Neural progenitor cell (in vitro differentiated cells): ENCODE results near the gene BATF. TPM values are rescaled to one million over a fixed set of nuclear protein-coding genes. Genes with fewer than 3 reads are reported as not detected.

Experiments
- DNase-seq: peaks from one replicate; pipeline ENCODE4 v3.0.0-alpha.2; 2016; ENCODE audit warnings: low spot score
- H2AFZ ChIP-seq: fragments of 200-600 bp; sonication (generic); replicated peaks from 2 replicates; pipeline ENCODE4 v1.6.1; 2016; ENCODE audit warnings: antibody characterized with exemption
- H3F3A ChIP-seq: fragments of 200-600 bp; sonication (generic); 2 replicates; pipeline ENCODE4 v1.6.1; 2016; ENCODE audit warnings: antibody characterized with exemption, low read depth
- H3K27ac ChIP-seq: fragments of 200-600 bp; sonication (generic); 2 replicates; pipeline ENCODE4 v1.5.1; 2016; ENCODE audit warnings: mild to moderate bottlenecking
- H3K27me3 ChIP-seq: fragments of 200-600 bp; sonication (generic); 2 replicates; pipeline ENCODE4 v1.6.1; 2016; ENCODE audit warnings: mild to moderate bottlenecking, moderate library complexity
- H3K36me3 ChIP-seq: fragments of 200-600 bp; sonication (generic); 2 replicates; pipeline ENCODE4 v1.5.1; 2016
- H3K4me1 ChIP-seq: fragments of 200-600 bp; sonication (generic); 2 replicates; pipeline ENCODE4 v1.6.1; 2016; ENCODE audit warnings: mixed run types
- H3K4me2 ChIP-seq: fragments of 200-600 bp; sonication (generic); 2 replicates; pipeline ENCODE4 v1.6.1; 2016
- H3K4me3 ChIP-seq: fragments of 200-600 bp; sonication (generic); 2 replicates; pipeline ENCODE4 v1.5.1; 2016
- H3K79me2 ChIP-seq: fragments of 200-600 bp; sonication (generic); 2 replicates; pipeline ENCODE4 v1.6.1; 2016; ENCODE audit warnings: low read depth
- H3K9ac ChIP-seq: fragments of 200-600 bp; sonication (generic); 2 replicates; pipeline ENCODE4 v1.6.1; 2016
- H3K9me3 ChIP-seq: fragments of 200-600 bp; sonication (generic); 2 replicates; pipeline ENCODE4 v1.5.1; 2016; ENCODE audit warnings: low read depth
- H4K20me1 ChIP-seq: fragments of 200-600 bp; sonication (generic); 2 replicates; pipeline ENCODE4 v1.6.1; 2016; ENCODE audit warnings: low read depth
- H3K27ac Mint-ChIP-seq: 3 replicates; pipeline ENCODE4 v1.8.0; 2021; ENCODE audit warnings: mixed read lengths
- H3K27me3 Mint-ChIP-seq: 2 replicates; pipeline ENCODE4 v1.8.0; 2022; ENCODE audit warnings: low read depth, mild to moderate bottlenecking, inconsistent platforms, moderate library complexity, mixed read lengths; ENCODE audit not compliant: insufficient read depth
- H3K36me3 Mint-ChIP-seq: 3 replicates; pipeline ENCODE4 v1.8.0; 2021; ENCODE audit warnings: mixed read lengths
- H3K4me1 Mint-ChIP-seq: 3 replicates; pipeline ENCODE4 v1.8.0; 2021; ENCODE audit warnings: mixed read lengths
- H3K4me3 Mint-ChIP-seq: 3 replicates; pipeline ENCODE4 v1.8.0; 2021; ENCODE audit warnings: mild to moderate bottlenecking, moderate library complexity, mixed read lengths
- H3K9me3 Mint-ChIP-seq: 3 replicates; pipeline ENCODE4 v1.8.0; 2020; ENCODE audit warnings: mixed read lengths
- EZH2 ChIP-seq: fragments of 200-600 bp; sonication (generic); IDR thresholded peaks from 2 replicates; pipeline ENCODE4 v1.6.1; 2017; ENCODE audit warnings: antibody characterized with exemption, mild to moderate bottlenecking, moderate library complexity
- EZH2phosphoT487 ChIP-seq: fragments of 200-600 bp; sonication (generic); IDR thresholded peaks from 2 replicates; pipeline ENCODE4 v1.6.1; 2017; ENCODE audit warnings: antibody characterized with exemption
- total RNA-seq: library from RNA; depleted of rRNA; stranded (reverse); fragments of >200 nt; gene quantifications from 2 replicates; pipeline ENCODE4 v1.2.3, GENCODE V29; 2015; ENCODE audit warnings: low replicate concordance
- TF ChIP-seq, protein P1 (sequence below): fragments of 200-600 bp; sonication (generic); IDR thresholded peaks from 2 replicates; pipeline ENCODE4 v1.5.1; 2017; ENCODE audit warnings: antibody characterized with exemption, mild to moderate bottlenecking

The BATF gene
- total RNA-seq, 1 donor from 2014 or later, result not detected

DNA sequence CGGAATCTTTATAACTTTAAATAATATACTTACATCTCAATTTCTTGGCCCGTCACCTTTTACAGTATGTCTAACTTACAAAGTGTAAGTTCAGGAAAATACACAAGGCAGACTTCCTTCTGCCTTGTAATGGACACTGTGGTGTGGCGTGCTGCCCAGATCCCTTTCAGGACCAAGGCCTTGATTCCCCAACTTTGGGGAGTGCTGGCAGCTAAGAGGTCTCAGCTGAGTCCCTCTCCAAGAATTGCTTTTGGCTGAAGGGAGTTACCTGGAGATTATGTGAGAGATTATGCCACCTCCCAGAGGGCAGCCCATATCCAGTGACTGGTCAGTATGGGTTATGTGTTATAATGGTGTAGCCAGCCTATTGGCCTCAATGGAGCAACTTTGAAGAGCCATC, 21.2 kb upstream of the BATF start:
- H2AFZ ChIP-seq, result no peak overlapping the region
- H3K27ac Mint-ChIP-seq, result no peak overlapping the region
- no peaks in the 10 kb centered on the region for H3K36me3 Mint-ChIP-seq
- H3K79me2 ChIP-seq, result no peaks in the 10 kb centered on the region
- no peak overlapping the region for H3K4me3 Mint-ChIP-seq
- no peak for DNase-seq
- no peaks in the 10 kb centered on the region for H3K36me3 ChIP-seq
- no peaks in the 10 kb centered on the region for H3K9me3 ChIP-seq
- H3F3A ChIP-seq, result peaks cover 3% of the 10 kb centered on the region
- H3K9me3 Mint-ChIP-seq, result peaks cover 3% of the 10 kb centered on the region
- no peaks in the 10 kb centered on the region for H3K27me3 ChIP-seq
- H3K27me3 Mint-ChIP-seq, result no peaks in the 10 kb centered on the region
- H4K20me1 ChIP-seq, result no peaks in the 10 kb centered on the region
- no peak overlapping the region for H3K4me3 ChIP-seq
- no peaks in the 10 kb centered on the region for H3K4me1 ChIP-seq
- no peak overlapping the region for H3K4me2 ChIP-seq
- no peak overlapping the region for H3K9ac ChIP-seq
- no peak overlapping the region for H3K27ac ChIP-seq
- peaks cover 2% of the 10 kb centered on the region for H3K4me1 Mint-ChIP-seq
- no peak for TF ChIP-seq EZH2

DNA sequence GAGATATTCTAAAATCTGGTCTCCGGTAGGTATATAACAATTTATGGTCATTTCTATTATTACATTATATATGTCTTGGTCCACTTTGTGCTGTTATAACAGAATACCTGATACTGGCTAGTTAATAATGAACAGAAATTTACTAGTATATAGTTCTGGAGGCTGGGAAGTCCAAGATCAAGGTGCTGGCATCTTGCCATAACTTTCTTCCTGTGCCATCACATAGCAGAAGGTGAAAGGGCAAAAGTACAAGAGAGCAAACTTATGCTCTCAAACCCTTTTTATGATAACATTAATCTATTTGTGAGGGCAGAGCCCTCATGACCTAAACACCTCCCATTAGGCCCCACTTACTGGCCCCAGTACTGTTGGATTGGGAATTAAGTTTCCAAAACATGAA, 17.9 kb upstream of the BATF start:
- no peaks in the 10 kb centered on the region for H3K27me3 Mint-ChIP-seq

GRCh38 chr14:75506930-75507329, 15.3 kb upstream of the BATF start:
- no peak for DNase-seq
- peaks cover 9% of the 10 kb centered on the region for H3K9me3 Mint-ChIP-seq
- no peak overlapping the region for H3K4me3 Mint-ChIP-seq
- Histone ChIP-seq H2AFZ (no peak overlapping the region), H4K20me1 (no peaks in the 10 kb centered on the region), H3K36me3 (no peaks in the 10 kb centered on the region), H3K27me3 (no peaks in the 10 kb centered on the region), H3K4me1 (no peaks in the 10 kb centered on the region), H3K9ac (no peak overlapping the region), H3K79me2 (no peaks in the 10 kb centered on the region), H3F3A (no peaks in the 10 kb centered on the region), H3K4me3 (no peak overlapping the region), H3K4me2 (no peak overlapping the region), H3K9me3 (no peaks in the 10 kb centered on the region), H3K27ac (no peak overlapping the region)
- H3K36me3 Mint-ChIP-seq, result no peaks in the 10 kb centered on the region
- no peaks in the 10 kb centered on the region for H3K27me3 Mint-ChIP-seq
- H3K27ac Mint-ChIP-seq, result no peak overlapping the region
- TF ChIP-seq EZH2 (no peak), EZH2phosphoT487 (no peak)
- TF ChIP-seq, protein P1, sequence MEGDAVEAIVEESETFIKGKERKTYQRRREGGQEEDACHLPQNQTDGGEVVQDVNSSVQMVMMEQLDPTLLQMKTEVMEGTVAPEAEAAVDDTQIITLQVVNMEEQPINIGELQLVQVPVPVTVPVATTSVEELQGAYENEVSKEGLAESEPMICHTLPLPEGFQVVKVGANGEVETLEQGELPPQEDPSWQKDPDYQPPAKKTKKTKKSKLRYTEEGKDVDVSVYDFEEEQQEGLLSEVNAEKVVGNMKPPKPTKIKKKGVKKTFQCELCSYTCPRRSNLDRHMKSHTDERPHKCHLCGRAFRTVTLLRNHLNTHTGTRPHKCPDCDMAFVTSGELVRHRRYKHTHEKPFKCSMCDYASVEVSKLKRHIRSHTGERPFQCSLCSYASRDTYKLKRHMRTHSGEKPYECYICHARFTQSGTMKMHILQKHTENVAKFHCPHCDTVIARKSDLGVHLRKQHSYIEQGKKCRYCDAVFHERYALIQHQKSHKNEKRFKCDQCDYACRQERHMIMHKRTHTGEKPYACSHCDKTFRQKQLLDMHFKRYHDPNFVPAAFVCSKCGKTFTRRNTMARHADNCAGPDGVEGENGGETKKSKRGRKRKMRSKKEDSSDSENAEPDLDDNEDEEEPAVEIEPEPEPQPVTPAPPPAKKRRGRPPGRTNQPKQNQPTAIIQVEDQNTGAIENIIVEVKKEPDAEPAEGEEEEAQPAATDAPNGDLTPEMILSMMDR, result no peak
- H3K4me1 Mint-ChIP-seq, result no peaks in the 10 kb centered on the region

More for the DNA sequence above, 17.9 kb upstream of the BATF start:
- Mint-ChIP-seq H3K9me3 (peaks cover 7% of the 10 kb centered on the region), H3K4me3 (no peak overlapping the region), H3K4me1 (no peaks in the 10 kb centered on the region), H3K36me3 (no peaks in the 10 kb centered on the region), H3K27ac (no peak overlapping the region)
- Histone ChIP-seq H3K79me2 (no peaks in the 10 kb centered on the region), H3K36me3 (no peaks in the 10 kb centered on the region), H3K4me2 (no peak overlapping the region), H3K9me3 (no peaks in the 10 kb centered on the region), H3K27ac (no peak overlapping the region), H4K20me1 (no peaks in the 10 kb centered on the region), H3K4me3 (no peak overlapping the region), H3K27me3 (no peaks in the 10 kb centered on the region), H3F3A (peaks cover 3% of the 10 kb centered on the region), H3K9ac (no peak overlapping the region), H2AFZ (no peak overlapping the region), H3K4me1 (no peaks in the 10 kb centered on the region)
- no peak for DNase-seq
- TF ChIP-seq EZH2phosphoT487 (no peak), EZH2 (no peak)
- TF ChIP-seq, protein P1, result no peak

DNA sequence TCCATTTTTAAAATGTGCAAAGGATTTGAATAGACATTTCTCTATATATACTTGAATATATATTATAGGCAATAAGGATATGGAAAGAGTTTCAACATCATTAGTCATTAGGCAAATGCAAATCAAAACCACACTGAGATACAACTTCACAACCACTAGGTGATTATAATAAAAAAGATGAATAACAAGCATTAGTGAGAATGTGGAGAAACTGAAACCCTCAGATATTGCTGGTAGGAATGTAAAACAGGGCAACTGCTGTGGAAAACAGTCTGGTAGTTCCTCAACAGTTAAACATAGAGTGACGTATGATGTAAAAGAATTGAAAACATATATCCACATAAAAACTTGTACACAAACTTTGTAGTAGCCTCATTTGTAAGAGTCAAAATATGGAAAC, 11.7 kb upstream of the BATF start:
- no peak for DNase-seq

More for the DNA sequence above, 11.7 kb upstream of the BATF start:
- Histone ChIP-seq H3K79me2 (no peaks in the 10 kb centered on the region), H3K27me3 (no peaks in the 10 kb centered on the region), H3K9ac (no peak overlapping the region), H3K27ac (no peak overlapping the region), H3K9me3 (no peaks in the 10 kb centered on the region), H4K20me1 (no peaks in the 10 kb centered on the region), H3K4me3 (no peak overlapping the region), H3K4me1 (peaks cover 1% of the 10 kb centered on the region), H3K4me2 (no peak overlapping the region), H3F3A (no peaks in the 10 kb centered on the region), H2AFZ (no peak overlapping the region), H3K36me3 (no peaks in the 10 kb centered on the region)
- Mint-ChIP-seq H3K36me3 (no peaks in the 10 kb centered on the region), H3K4me1 (peaks cover 4% of the 10 kb centered on the region), H3K27me3 (no peaks in the 10 kb centered on the region), H3K4me3 (no peak overlapping the region), H3K9me3 (peaks cover 10% of the 10 kb centered on the region), H3K27ac (no peak overlapping the region)
- TF ChIP-seq EZH2phosphoT487, result no peak
- no peak for TF ChIP-seq EZH2
- TF ChIP-seq, protein P1, result no peak
